ENCODE measurements around the gene CAMK2D. TPM values are rescaled to one million over a fixed set of nuclear protein-coding genes. Genes with fewer than 3 reads are reported as not detected.

CAMK2D gene
- total and polyA plus RNA-seq, 2 donors from 2014 or later, result 9.1 to 34.7 TPM

DNA sequence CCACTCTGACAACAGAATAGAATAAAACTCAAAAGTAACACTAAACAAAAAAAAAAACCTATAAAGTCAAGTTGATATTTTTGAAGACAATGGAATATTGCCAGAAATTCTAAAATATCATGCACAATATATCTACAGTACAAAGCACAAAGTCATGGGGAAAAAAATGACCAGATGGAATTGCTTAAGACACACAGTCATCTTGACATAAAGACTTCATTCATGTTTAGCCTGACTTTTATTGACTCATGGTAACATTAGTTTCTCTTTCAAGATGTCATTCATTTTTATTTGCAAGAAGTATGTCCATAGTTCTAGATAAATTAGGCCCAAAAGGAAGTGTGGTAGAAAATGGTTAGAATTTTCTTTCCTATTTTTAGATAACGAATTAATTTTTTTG lies 259.1 kb downstream of the CAMK2D start:
- FAIRE-seq (peak; percentile 77), DNase-seq (no peak)
- H3K4me1 ChIP-seq (ENCODE audit: control insufficient read depth in 2 of 3, insufficient read depth in 2 of 3, low read depth in 1 of 3, low read length in 3 of 3), result no peaks in the 10 kb centered on the region
- no peak overlapping the region for H3K27ac ChIP-seq (ENCODE audit: low read depth in 2 of 2, low read length in 2 of 2)
- H3K9me3 ChIP-seq (ENCODE audit: control insufficient read depth in 2 of 3, insufficient read depth in 1 of 3, low read length in 3 of 3), result no peaks in the 10 kb centered on the region
- no peak overlapping the region for H3K4me3 ChIP-seq (ENCODE audit: low read length in 3 of 3)
- TF ChIP-seq CTCF (IDR thresholded peaks at IDR 0.05; ENCODE audit: borderline replicate concordance, extremely low read depth, insufficient read depth), result no peak
- H3K27me3 ChIP-seq (ENCODE audit: control insufficient read depth, insufficient read depth, low read length), result no peaks in the 10 kb centered on the region
- intact Hi-C loops (cut with DNase I), result no loop called here
- no peak overlapping the region for H3K9ac ChIP-seq (ENCODE audit: low read length in 3 of 3)
- H3K36me3 ChIP-seq (ENCODE audit: control insufficient read depth in 2 of 3, insufficient read depth in 3 of 3, low read length in 3 of 3), result peaks cover 0 to 2% (median 0%) of the 10 kb centered on the region in 3 donors

- no peak for TF ChIP-seq CTCF (IDR thresholded peaks at IDR 0.05; ENCODE audit: borderline replicate concordance, extremely low read depth, insufficient read depth)
- H3K4me3 ChIP-seq (ENCODE audit: low read length in 3 of 3), result no peak overlapping the region
- DNase-seq (no peak), FAIRE-seq (no peak)
- no peaks in the 10 kb centered on the region for H3K27me3 ChIP-seq (ENCODE audit: control insufficient read depth, insufficient read depth, low read length)
- no peaks in the 10 kb centered on the region for H3K9me3 ChIP-seq (ENCODE audit: control insufficient read depth in 2 of 3, insufficient read depth in 1 of 3, low read length in 3 of 3)
- no peaks in the 10 kb centered on the region for H3K4me1 ChIP-seq (ENCODE audit: control insufficient read depth in 2 of 3, insufficient read depth in 2 of 3, low read depth in 1 of 3, low read length in 3 of 3)
- no peak overlapping the region for H3K27ac ChIP-seq (ENCODE audit: low read depth in 2 of 2, low read length in 2 of 2)
- intact Hi-C loops (cut with DNase I), result no loop called here
- H3K9ac ChIP-seq (ENCODE audit: low read length in 3 of 3), result no peak overlapping the region
- peaks cover 0 to 4% (median 4%) of the 10 kb centered on the region in 3 donors for H3K36me3 ChIP-seq (ENCODE audit: control insufficient read depth in 2 of 3, insufficient read depth in 3 of 3, low read length in 3 of 3)
Measured at GRCh38 chr4:113500424-113500823, 261.1 kb downstream of the CAMK2D start.

DNA sequence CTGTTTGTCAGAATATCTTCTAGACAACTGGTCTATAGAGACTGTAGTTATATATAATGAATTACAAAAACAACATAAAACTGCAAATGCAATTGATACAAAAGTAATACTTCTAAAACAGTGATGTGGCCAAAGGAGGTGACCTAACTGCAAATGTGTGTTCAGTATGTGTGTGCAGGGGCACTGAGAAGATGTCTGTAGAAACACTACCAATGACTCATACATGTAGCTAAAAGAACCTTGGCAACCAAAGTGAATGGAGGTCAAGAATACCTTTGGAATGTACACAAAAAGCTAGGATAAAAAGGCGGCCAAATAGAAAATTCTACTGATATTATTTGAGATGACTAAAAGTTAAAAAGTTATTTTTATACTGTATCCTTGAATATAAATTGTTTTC lies 261.8 kb downstream of the CAMK2D start:
- H3K36me3 ChIP-seq (ENCODE audit: control insufficient read depth in 2 of 3, insufficient read depth in 3 of 3, low read length in 3 of 3), result peaks cover 0 to 4% (median 4%) of the 10 kb centered on the region in 3 donors
- H3K27ac ChIP-seq (ENCODE audit: low read depth in 2 of 2, low read length in 2 of 2), result no peak overlapping the region
- no peaks in the 10 kb centered on the region for H3K27me3 ChIP-seq (ENCODE audit: control insufficient read depth, insufficient read depth, low read length)
- TF ChIP-seq CTCF (IDR thresholded peaks at IDR 0.05; ENCODE audit: borderline replicate concordance, extremely low read depth, insufficient read depth), result no peak
- no peaks in the 10 kb centered on the region for H3K4me1 ChIP-seq (ENCODE audit: control insufficient read depth in 2 of 3, insufficient read depth in 2 of 3, low read depth in 1 of 3, low read length in 3 of 3)
- DNase-seq (no peak), FAIRE-seq (no peak)
- H3K9ac ChIP-seq (ENCODE audit: low read length in 3 of 3), result no peak overlapping the region
- no peaks in the 10 kb centered on the region for H3K9me3 ChIP-seq (ENCODE audit: control insufficient read depth in 2 of 3, insufficient read depth in 1 of 3, low read length in 3 of 3)
- intact Hi-C loops (cut with DNase I), result no loop called here
- no peak overlapping the region for H3K4me3 ChIP-seq (ENCODE audit: low read length in 3 of 3)

GRCh38 chr4:113499166-113499565 lies 262.4 kb downstream of the CAMK2D start:
- Histone ChIP-seq H3K9me3 (ENCODE audit: control insufficient read depth in 2 of 3, insufficient read depth in 1 of 3, low read length in 3 of 3) (no peaks in the 10 kb centered on the region), H3K4me3 (ENCODE audit: low read length in 3 of 3) (no peak overlapping the region), H3K27ac (ENCODE audit: low read depth in 2 of 2, low read length in 2 of 2) (no peak overlapping the region), H3K27me3 (ENCODE audit: control insufficient read depth, insufficient read depth, low read length) (no peaks in the 10 kb centered on the region), H3K36me3 (ENCODE audit: control insufficient read depth in 2 of 3, insufficient read depth in 3 of 3, low read length in 3 of 3) (peaks cover 0 to 4% (median 4%) of the 10 kb centered on the region in 3 donors), H3K4me1 (ENCODE audit: control insufficient read depth in 2 of 3, insufficient read depth in 2 of 3, low read depth in 1 of 3, low read length in 3 of 3) (no peaks in the 10 kb centered on the region), H3K9ac (ENCODE audit: low read length in 3 of 3) (no peak overlapping the region)
- FAIRE-seq (no peak), DNase-seq (no peak)
- TF ChIP-seq CTCF (IDR thresholded peaks at IDR 0.05; ENCODE audit: borderline replicate concordance, extremely low read depth, insufficient read depth), result no peak
- intact Hi-C loops (cut with DNase I), result no loop called here
